Uterus (tissue), 4 donors: Measurements from ENCODE around the gene ST8SIA2. TPM values are rescaled to one million over a fixed set of nuclear protein-coding genes. Genes with fewer than 3 reads are reported as not detected.

Source experiments
- DNase-seq, 2 donors: peaks; one replicate each; pipeline ENCODE4 v3.0.0-alpha.2; 2019 to 2020
- H3K27ac ChIP-seq, 2 donors: fragments of 200-600 bp; sonication (generic); 1 replicate in 1 of 2; 2 replicates in 1 of 2; pipeline ENCODE4 v1.5.1; 2016 to 2018
- H3K27me3 ChIP-seq, 2 donors: fragments of 200-600 bp; sonication (generic); one replicate each; pipeline ENCODE4 v1.5.1; 2018 to 2019; ENCODE audit warnings: control low read depth in 1 of 2
- H3K36me3 ChIP-seq, 2 donors: fragments of 200-600 bp; sonication (generic); one replicate each; pipeline ENCODE4 v1.5.1; 2019; ENCODE audit warnings: control low read depth in 1 of 2
- H3K4me1 ChIP-seq, 2 donors: fragments of 200-600 bp; sonication (generic); one replicate each; pipeline ENCODE4 v1.5.1; 2018 to 2019; ENCODE audit warnings: control low read depth in 1 of 2
- H3K4me3 ChIP-seq, 2 donors: fragments of 200-600 bp; sonication (generic); 1 replicate in 1 of 2; 2 replicates in 1 of 2; pipeline ENCODE4 v1.5.1; 2018 to 2019; ENCODE audit warnings: mild to moderate bottlenecking in 1 of 2
- H3K9me3 ChIP-seq, 2 donors: fragments of 200-600 bp; sonication (generic); one replicate each; pipeline ENCODE4 v1.5.1; 2019; ENCODE audit warnings: control low read depth in 1 of 2
- CTCF ChIP-seq, 4 experiments: fragments of 200-600 bp in 2 of 4; fragments of 450-650 bp in 2 of 4; sonication (generic) in 2 of 4; IDR thresholded peaks; one replicate each; pipeline ENCODE4 v1.5.1; 2016 to 2019; ENCODE audit warnings: antibody characterized with exemption in 4 of 4, mild to moderate bottlenecking in 2 of 4, moderate library complexity in 1 of 4
- POLR2A ChIP-seq, 2 donors: fragments of 450-650 bp; IDR thresholded peaks; one replicate each; pipeline ENCODE4 v1.6.1; 2016; ENCODE audit warnings: antibody characterized with exemption in 2 of 2, mild to moderate bottlenecking in 1 of 2, moderate library complexity in 1 of 2
- intact Hi-C: fragments of 100-400 bp; cut with DNase I; formaldehyde crosslinking; loops from one replicate; pipeline ENCODE4 v1.15.1; 2023; ENCODE audit warnings: low total_unique reads
- total RNA-seq, 4 donors: library from RNA; depleted of rRNA in 3 of 4; stranded (reverse); fragments of >200 nt in 3 of 4; gene quantifications; one replicate each; pipeline versions ENCODE4 v1.1.0 to v1.2.4, GENCODE V29; 2014 to 2023
- donor health status: DM: yes; HTN: yes; CAD: no.

The ST8SIA2 gene
- total RNA-seq, 4 donors from 2014 or later, result 4.1 TPM; not detected in 3

GRCh38 chr15:92451225-92451825, 57.6 kb downstream of the ST8SIA2 start:
- no peaks in the 10 kb centered on the region for H3K4me1 ChIP-seq
- H3K9me3 ChIP-seq, result no peaks in the 10 kb centered on the region
- no peaks in the 10 kb centered on the region for H3K36me3 ChIP-seq
- no peak overlapping the region for H3K27ac ChIP-seq
- no peak for DNase-seq
- H3K4me3 ChIP-seq, result no peak overlapping the region
- TF ChIP-seq POLR2A (IDR thresholded peaks at IDR 0.05), result no peak
- TF ChIP-seq CTCF (IDR thresholded peaks at IDR 0.05), result no peak
- intact Hi-C loops, result no loop called here
- H3K27me3 ChIP-seq, result no peaks in the 10 kb centered on the region

- intact Hi-C loops, result no loop called here
- Histone ChIP-seq H3K27me3 (no peaks in the 10 kb centered on the region), H3K9me3 (no peaks in the 10 kb centered on the region), H3K4me3 (no peak overlapping the region), H3K27ac (no peak overlapping the region), H3K4me1 (no peaks in the 10 kb centered on the region), H3K36me3 (no peaks in the 10 kb centered on the region)
- TF ChIP-seq POLR2A (IDR thresholded peaks at IDR 0.05) (no peak), CTCF (IDR thresholded peaks at IDR 0.05) (no peak)
- no peak for DNase-seq
Observed at GRCh38 chr15:92452143-92452542, 58.5 kb downstream of the ST8SIA2 start.

GRCh38 chr15:92453607-92454006, 59.9 kb downstream of the ST8SIA2 start:
- Histone ChIP-seq H3K9me3 (no peaks in the 10 kb centered on the region), H3K4me1 (no peaks in the 10 kb centered on the region), H3K36me3 (no peaks in the 10 kb centered on the region), H3K27me3 (no peaks in the 10 kb centered on the region), H3K4me3 (no peak overlapping the region), H3K27ac (no peak overlapping the region)
- DNase-seq, result no peak
- no peak for TF ChIP-seq CTCF (IDR thresholded peaks at IDR 0.05)
- TF ChIP-seq POLR2A (IDR thresholded peaks at IDR 0.05), result no peak
- intact Hi-C loops, result no loop called here

DNA sequence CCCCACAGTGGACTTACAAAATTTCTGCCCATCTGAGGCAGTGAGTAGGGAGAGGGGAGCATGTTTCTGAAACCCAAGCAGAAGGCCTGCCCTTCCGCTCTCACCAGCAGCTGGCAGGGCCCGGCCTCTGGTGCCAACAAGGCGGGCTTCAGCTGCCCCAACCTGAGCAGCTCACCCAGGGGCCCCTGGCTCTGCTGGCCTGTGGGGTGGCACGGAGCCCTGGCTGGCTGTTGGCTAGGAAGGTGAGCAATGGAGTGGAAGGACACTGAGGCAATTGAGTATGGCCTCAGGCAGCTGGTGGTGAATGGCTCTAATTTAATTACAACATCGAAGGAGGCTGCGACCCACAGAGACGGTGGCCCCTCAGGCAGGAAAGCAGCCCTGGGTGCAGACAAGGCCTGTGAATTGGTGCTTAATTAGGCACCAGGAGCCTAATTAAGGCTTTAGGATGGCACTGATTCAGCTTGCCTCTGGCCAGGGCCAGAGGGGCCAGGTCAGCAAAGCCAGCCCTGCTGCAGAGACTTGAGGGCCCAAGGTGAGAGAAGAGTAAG, 60.9 kb downstream of the ST8SIA2 start:
- Histone ChIP-seq H3K4me1 (no peaks in the 10 kb centered on the region), H3K27ac (no peak overlapping the region), H3K4me3 (no peak overlapping the region), H3K36me3 (no peaks in the 10 kb centered on the region), H3K27me3 (no peaks in the 10 kb centered on the region), H3K9me3 (no peaks in the 10 kb centered on the region)
- TF ChIP-seq CTCF (IDR thresholded peaks at IDR 0.05) (no peak), POLR2A (IDR thresholded peaks at IDR 0.05) (no peak)
- intact Hi-C loops, result no loop called here
- no peak for DNase-seq

- TF ChIP-seq POLR2A (IDR thresholded peaks at IDR 0.05), result no peak
- TF ChIP-seq CTCF (IDR thresholded peaks at IDR 0.05), result no peak
Observed at GRCh38 chr15:92455271-92455670, 61.6 kb downstream of the ST8SIA2 start.

More at GRCh38 chr15:92455271-92455670, 61.6 kb downstream of the ST8SIA2 start:
- no peak overlapping the region for H3K4me3 ChIP-seq
- H3K27ac ChIP-seq, result no peak overlapping the region
- no peaks in the 10 kb centered on the region for H3K36me3 ChIP-seq
- H3K4me1 ChIP-seq, result no peaks in the 10 kb centered on the region
- no peaks in the 10 kb centered on the region for H3K9me3 ChIP-seq
- intact Hi-C loops, result no loop called here
- no peaks in the 10 kb centered on the region for H3K27me3 ChIP-seq
- no peak for DNase-seq
